SKM-1 (cell line): Measurements from ENCODE around the gene ZFAND2B.

Experiments used
- DNase-seq: peaks from one replicate; lab custom pipeline; 2025; ENCODE audit not compliant: unreplicated experiment; lab: John Stamatoyannopoulos, UW

The ZFAND2B gene

GRCh38 chr2:219204425-219205164 lies 2.0 kb upstream of the ZFAND2B start:
- DNase-seq = no peak

GRCh38 chr2:219205165-219205538 lies 1.4 kb upstream of the ZFAND2B start:
- DNase-seq = no peak

GRCh38 chr2:219205981-219206327 lies 628 bp upstream of the ZFAND2B start:
- DNase-seq = no peak

- no peak for DNase-seq
These were observed 727 bp downstream of the ZFAND2B start for GRCh38 chr2:219207134-219207883.

GRCh38 chr2:219207884-219208740 lies 1.5 kb downstream of the ZFAND2B start:
- no peak for DNase-seq

GRCh38 chr2:219209236-219210195 lies 2.9 kb downstream of the ZFAND2B start:
- no peak for DNase-seq

GRCh38 chr2:219210196-219210885 lies 3.8 kb downstream of the ZFAND2B start:
- no peak for DNase-seq

GRCh38 chr2:219210886-219211362 lies 4.3 kb downstream of the ZFAND2B start:
- no peak for DNase-seq

GRCh38 chr2:219213026-219213415 lies 6.4 kb downstream of the ZFAND2B start:
- DNase-seq = no peak

GRCh38 chr2:219213486-219214071 lies 7.0 kb downstream of the ZFAND2B start:
- DNase-seq = no peak

- no peak for DNase-seq
These were observed 7.6 kb downstream of the ZFAND2B start for GRCh38 chr2:219214141-219214540.

- no peak for DNase-seq
These were observed 8.2 kb downstream of the ZFAND2B start for GRCh38 chr2:219214786-219215185.

GRCh38 chr2:219215871-219216534 lies 9.4 kb downstream of the ZFAND2B start:
- DNase-seq = no peak

GRCh38 chr2:219216535-219216915 lies 9.9 kb downstream of the ZFAND2B start:
- no peak for DNase-seq

GRCh38 chr2:219218217-219218731 lies 11.7 kb downstream of the ZFAND2B start:
- no peak for DNase-seq

- no peak for DNase-seq
These were observed 12.4 kb downstream of the ZFAND2B start, which contains the start of gene ABCB6 for GRCh38 chr2:219218732-219219701. Gene ABCB6, minus strand, starts transcription at chr2:219218958. Its CDS starts 285 bp downstream, at chr2:219218673.

GRCh38 chr2:219219784-219220532 lies 13.4 kb downstream of the ZFAND2B start:
- DNase-seq = no peak
